Tibial nerve (tissue), 4 donors: ENCODE measurements around the gene TBC1D3B. TPM values are rescaled to one million over a fixed set of nuclear protein-coding genes. Genes with fewer than 3 reads are reported as not detected.
"Not testable (repeated sequence)": the region's sequence is repeated elsewhere in the genome, so short reads cannot be mapped to it uniquely, and the experiment has no call there.

Source experiments
- DNase-seq, 2 donors: peaks; one replicate each; pipeline ENCODE4 v3.0.0-alpha.2; 2019; ENCODE audit warnings: low spot score in 2 of 2
- H3K27ac ChIP-seq, 4 donors: fragments of 200-600 bp; sonication (generic) in 3 of 4; one replicate each; pipeline ENCODE4 v1.5.1; 2017 to 2019; ENCODE audit warnings: mild to moderate bottlenecking in 1 of 4
- H3K27me3 ChIP-seq, 2 donors: fragments of 200-600 bp; sonication (generic) in 1 of 2; one replicate each; pipeline versions ENCODE4 v1.5.1 to v1.6.0; 2017 to 2019
- H3K36me3 ChIP-seq, 3 donors: fragments of 200-600 bp; sonication (generic); one replicate each; pipeline ENCODE4 v1.5.1; 2018 to 2019
- H3K4me1 ChIP-seq, 4 donors: fragments of 200-600 bp; sonication (generic) in 3 of 4; one replicate each; pipeline ENCODE4 v1.5.1; 2017 to 2019
- H3K4me3 ChIP-seq, 4 donors: fragments of 200-600 bp; sonication (generic) in 3 of 4; one replicate each; pipeline ENCODE4 v1.5.1; 2017 to 2019; ENCODE audit warnings: mild to moderate bottlenecking in 1 of 4, moderate library complexity in 1 of 4
- H3K9me3 ChIP-seq, 4 donors: fragments of 200-600 bp; sonication (generic) in 3 of 4; one replicate each; pipeline ENCODE4 v1.5.1; 2017 to 2019
- CTCF ChIP-seq, 5 experiments: fragments of 200-600 bp in 3 of 5; fragments of 450-650 bp in 2 of 5; sonication (generic) in 3 of 5; IDR thresholded peaks; one replicate each; pipeline ENCODE4 v1.5.1; 2016 to 2019; ENCODE audit warnings: antibody characterized with exemption in 5 of 5, mild to moderate bottlenecking in 3 of 5, moderate library complexity in 2 of 5
- EP300 ChIP-seq, 2 donors: sonication (generic); formaldehyde crosslinking; IDR thresholded peaks; one replicate each; pipeline ENCODE4 v1.6.1; 2017; ENCODE audit warnings: antibody characterized with exemption in 2 of 2, mild to moderate bottlenecking in 1 of 2
- POLR2A ChIP-seq, 2 donors: fragments of 450-650 bp; IDR thresholded peaks; one replicate each; pipeline ENCODE4 v1.6.1; 2017; ENCODE audit warnings: antibody characterized with exemption in 2 of 2, mild to moderate bottlenecking in 2 of 2, moderate library complexity in 2 of 2
- WGBS, 2 donors: methylation state at CpG; one replicate each; pipeline ENCODE4 v1.1.5; 2018; 5-methylcytosine and 5-hydroxymethylcytosine counted together
- total RNA-seq, 4 donors: library from RNA; depleted of rRNA; stranded (reverse); fragments of >200 nt; gene quantifications; one replicate each; pipeline ENCODE4 v1.1.0, GENCODE V29; 2016

The TBC1D3B gene
- total RNA-seq, 4 donors from 2014 or later: 1.0 to 4.5 TPM; not detected in 2

- no peaks in the 10 kb centered on the region for H3K9me3 ChIP-seq
- WGBS, 2 donors: 57 to 79% methylated on average over 4 of the region's 4 CpGs
- TF ChIP-seq POLR2A (IDR thresholded peaks at IDR 0.05) (no peak), EP300 (IDR thresholded peaks at IDR 0.05) (no peak), CTCF (IDR thresholded peaks at IDR 0.05) (no peak)
- H3K36me3 ChIP-seq: no peaks in the 10 kb centered on the region
- DNase-seq: no peak
- H3K4me3 ChIP-seq: no peak overlapping the region
- no peaks in the 10 kb centered on the region for H3K4me1 ChIP-seq
- H3K27ac ChIP-seq: no peak overlapping the region
- H3K27me3 ChIP-seq: no peaks in the 10 kb centered on the region
These were observed 29.4 kb upstream of the TBC1D3B start for GRCh38 chr17:36205637-36206485.

GRCh38 chr17:36204724-36205500 lies 28.5 kb upstream of the TBC1D3B start:
- Histone ChIP-seq H3K27ac (no peak overlapping the region), H3K36me3 (no peaks in the 10 kb centered on the region), H3K4me3 (no peak overlapping the region), H3K9me3 (no peaks in the 10 kb centered on the region), H3K4me1 (no peaks in the 10 kb centered on the region), H3K27me3 (no peaks in the 10 kb centered on the region)
- DNase-seq: no peak
- WGBS, 2 donors: 82 to 84% methylated on average over 7 of the region's 7 CpGs
- TF ChIP-seq POLR2A (IDR thresholded peaks at IDR 0.05) (no peak), CTCF (IDR thresholded peaks at IDR 0.05) (no peak)

GRCh38 chr17:36203335-36203734 lies 26.9 kb upstream of the TBC1D3B start:
- 81 to 85% methylated on average over 3 of the region's 3 CpGs for WGBS, 2 donors
- no peaks in the 10 kb centered on the region for H3K27me3 ChIP-seq

GRCh38 chr17:36201506-36201905 lies 25.1 kb upstream of the TBC1D3B start:
- H3K9me3 ChIP-seq, H3K36me3 ChIP-seq, H3K4me3 ChIP-seq, H3K4me1 ChIP-seq, H3K27ac ChIP-seq, H3K27me3 ChIP-seq, DNase-seq: not testable (repeated sequence)
- whole genome bisulfite sequencing, 2 donors: 83 to 89% methylated on average over 8 of the region's 8 CpGs

More at GRCh38 chr17:36203335-36203734, 26.9 kb upstream of the TBC1D3B start:
- H3K4me1 ChIP-seq: no peaks in the 10 kb centered on the region
- TF ChIP-seq CTCF (IDR thresholded peaks at IDR 0.05) (no peak), POLR2A (IDR thresholded peaks at IDR 0.05) (no peak), EP300 (IDR thresholded peaks at IDR 0.05) (no peak)
- no peak for DNase-seq
- no peak overlapping the region for H3K27ac ChIP-seq
- H3K36me3 ChIP-seq: no peaks in the 10 kb centered on the region
- no peaks in the 10 kb centered on the region for H3K9me3 ChIP-seq
- no peak overlapping the region for H3K4me3 ChIP-seq

- not testable (repeated sequence) for H3K27me3 ChIP-seq, H3K27ac ChIP-seq
- WGBS, 2 donors: 76 to 83% methylated on average over 4 of the region's 4 CpGs
These were observed 24.7 kb upstream of the TBC1D3B start for GRCh38 chr17:36201102-36201501.

GRCh38 chr17:36198831-36199465 lies 22.5 kb upstream of the TBC1D3B start:
- Histone ChIP-seq H3K27ac (no peak overlapping the region), H3K27me3 (no peaks in the 10 kb centered on the region), H3K36me3 (no peaks in the 10 kb centered on the region), H3K4me3 (no peak overlapping the region), H3K9me3 (no peaks in the 10 kb centered on the region), H3K4me1 (no peaks in the 10 kb centered on the region)
- DNase-seq: no peak
- TF ChIP-seq EP300 (IDR thresholded peaks at IDR 0.05) (no peak), POLR2A (IDR thresholded peaks at IDR 0.05) (no peak), CTCF (IDR thresholded peaks at IDR 0.05) (no peak)
- WGBS, 2 donors: 75% methylated on average over 7 of the region's 7 CpGs

More at GRCh38 chr17:36201102-36201501, 24.7 kb upstream of the TBC1D3B start:
- H3K36me3 ChIP-seq, H3K4me1 ChIP-seq, H3K9me3 ChIP-seq, H3K4me3 ChIP-seq, DNase-seq: not testable (repeated sequence)
